Activated CD4-positive, alpha-beta T cell treated with anti-CD3 and anti-CD28 coated beads, Interleukin-2, Interleukin-4, amounts not matched to agents 100 ng/mL and 50 ng/mL, durations not matched to agents 16 hours and 8 hours (primary cell): Measurements from ENCODE around the gene KCND2.
"Not testable (repeated sequence)": the region's sequence is repeated elsewhere in the genome, so short reads cannot be mapped to it uniquely, and the experiment has no call there.

ENCODE experiments used
- DNase-seq: peaks from one replicate; pipeline ENCODE4 v3.0.0-alpha.2; 2020; ENCODE audit warnings: low spot score

Gene KCND2

DNA sequence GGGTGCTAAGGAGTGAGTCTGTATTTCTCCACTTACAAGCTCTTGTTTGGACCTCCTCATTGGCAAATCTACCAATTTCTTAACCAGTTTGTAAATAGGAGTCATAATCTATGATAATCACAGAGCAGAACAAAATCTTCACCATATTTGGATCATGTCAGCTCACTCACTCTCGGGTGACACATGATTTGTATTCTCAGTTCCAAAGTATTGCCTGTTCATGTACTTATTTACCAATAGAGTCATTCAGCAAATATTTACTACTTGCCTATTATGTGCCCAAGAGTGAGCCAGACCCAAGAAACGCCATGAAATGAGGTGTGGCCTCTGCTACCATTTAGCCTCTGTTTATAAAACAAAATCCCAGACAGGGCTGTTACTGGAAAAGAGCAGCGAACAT lies 470.2 kb downstream of the KCND2 start:
- DNase-seq = no peak

DNA sequence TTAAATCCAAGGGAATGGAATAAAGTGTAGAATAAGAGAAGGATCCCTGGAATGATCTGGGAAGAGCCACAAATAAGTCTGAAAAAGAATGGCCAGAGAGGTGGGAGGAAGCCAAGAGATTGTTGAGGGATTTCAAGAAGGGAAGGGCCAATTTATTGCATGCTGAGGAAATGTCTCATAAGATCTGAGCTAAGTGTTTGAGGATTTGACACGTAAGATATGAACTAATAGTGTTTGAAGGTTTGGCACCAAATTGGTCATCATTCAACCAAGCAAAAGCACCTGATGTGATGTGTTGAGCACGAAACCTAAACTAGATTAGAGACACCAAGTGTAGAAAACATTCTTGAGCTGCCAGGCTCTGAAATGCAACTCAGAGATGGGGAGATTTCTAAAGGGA lies 487.1 kb downstream of the KCND2 start:
- DNase-seq = peak; percentile 47

DNA sequence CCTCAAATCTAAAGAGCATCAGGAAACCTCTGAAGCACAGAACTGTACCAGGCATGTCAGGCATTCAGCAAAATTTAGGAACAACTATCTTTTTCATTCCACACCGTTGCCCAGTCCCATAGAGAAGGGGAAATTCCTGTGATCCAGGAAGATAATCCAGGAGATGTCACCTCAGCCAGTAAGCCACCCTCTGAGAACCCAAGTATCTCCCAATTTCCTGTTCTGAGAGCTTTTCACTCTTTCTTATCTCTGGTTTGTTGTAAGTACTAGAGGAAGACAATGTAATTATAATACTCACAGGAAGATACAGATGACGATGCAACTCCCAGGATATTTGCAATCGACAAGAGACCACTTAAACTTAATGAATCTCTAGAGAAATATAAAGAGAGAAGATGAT lies 487.9 kb downstream of the KCND2 start:
- no peak for DNase-seq

DNA sequence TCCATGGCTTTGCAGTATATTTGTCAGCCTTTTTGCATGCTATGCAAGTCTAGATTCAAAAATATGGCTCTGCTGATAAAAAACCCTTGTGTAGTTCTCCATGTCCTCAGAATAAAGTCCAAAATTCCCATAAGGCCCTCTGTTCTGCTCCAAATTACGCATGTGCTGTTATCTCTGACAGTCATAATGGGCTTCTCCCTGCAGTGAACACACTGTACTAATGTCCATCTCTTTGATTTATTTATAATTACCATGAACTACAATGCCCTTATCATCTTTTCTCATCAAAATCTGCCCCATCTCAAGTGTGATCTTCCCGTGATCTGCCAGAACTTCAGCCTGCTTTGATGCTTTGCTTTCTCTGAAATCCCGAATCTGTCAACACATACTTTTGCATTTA lies 497.2 kb downstream of the KCND2 start:
- no peak for DNase-seq

DNA sequence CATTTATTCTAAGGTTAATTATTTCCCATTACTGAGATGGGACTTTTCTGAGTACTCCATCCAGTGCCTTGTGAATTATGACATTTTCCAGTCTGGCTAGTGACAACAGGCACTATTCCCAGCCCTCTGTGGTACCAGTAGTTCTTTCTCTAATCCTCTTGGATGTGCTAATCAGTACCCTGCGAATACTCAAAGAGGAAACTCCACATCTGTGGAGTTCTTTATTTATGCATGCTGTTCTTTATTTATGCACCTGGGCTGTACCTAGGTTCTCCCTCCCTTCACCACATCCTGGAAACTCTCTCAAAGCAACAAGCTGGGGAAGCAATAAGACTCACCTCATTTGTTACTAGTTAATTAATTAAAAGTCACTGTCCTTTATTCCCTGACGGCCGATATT lies 501.5 kb downstream of the KCND2 start:
- no peak for DNase-seq

DNA sequence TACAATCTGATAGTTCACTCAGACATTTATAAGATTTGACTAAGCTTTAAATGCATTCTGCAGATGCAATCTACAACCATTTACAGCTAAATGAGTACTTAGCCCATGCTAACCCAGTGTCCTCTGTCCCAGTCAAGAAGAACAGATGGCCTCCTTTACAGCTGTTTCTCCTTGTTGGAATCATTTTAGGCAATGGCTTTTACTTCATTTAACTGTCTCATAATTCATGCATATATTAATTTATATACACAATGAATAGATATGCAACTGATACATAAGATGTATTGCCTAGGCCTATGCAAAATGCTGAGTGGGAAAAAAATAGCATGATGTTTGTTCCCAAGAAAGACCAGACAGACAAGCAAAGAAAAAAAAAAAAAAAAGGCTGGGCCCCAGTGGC lies 502.8 kb downstream of the KCND2 start:
- no peak for DNase-seq

DNA sequence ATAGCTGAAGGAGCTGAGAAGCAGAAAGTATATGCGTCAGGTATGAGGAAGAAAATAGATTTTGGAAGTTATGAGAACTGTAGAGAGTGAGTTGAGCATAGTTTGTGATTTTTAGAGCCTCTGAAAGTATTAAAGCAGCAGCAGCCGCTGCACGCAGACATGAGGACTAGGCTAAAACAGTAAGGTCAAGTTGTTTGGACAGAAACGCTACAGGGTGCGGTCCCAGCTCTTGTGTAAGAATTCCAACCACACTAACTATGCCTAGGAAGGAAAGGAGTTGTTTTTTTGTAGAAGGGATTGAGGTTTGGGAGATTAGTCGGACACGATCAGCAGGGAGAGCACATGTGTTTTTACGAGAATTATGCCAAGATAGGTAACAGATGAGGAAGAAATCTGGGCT lies 506.1 kb downstream of the KCND2 start:
- DNase-seq = not testable (repeated sequence)

DNA sequence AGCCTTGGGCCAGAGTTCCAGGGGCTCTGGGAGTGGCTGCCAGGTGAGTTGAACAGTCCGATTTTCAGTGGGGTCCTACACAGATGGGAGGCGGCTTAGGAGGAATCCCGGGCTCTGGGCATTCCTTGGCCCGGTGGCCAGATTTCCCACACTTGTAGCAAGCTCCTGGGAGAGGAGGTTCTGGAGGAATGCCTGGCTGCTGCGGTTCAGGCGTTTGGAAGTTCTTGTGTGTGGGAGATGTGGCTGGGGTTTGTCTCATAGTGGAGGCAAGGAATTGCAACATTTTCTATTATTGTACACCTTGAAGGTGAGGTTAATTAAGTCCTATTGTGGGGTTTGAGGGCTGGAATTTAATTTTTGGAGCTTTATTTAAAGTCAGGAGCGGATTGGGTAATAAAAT lies 507.5 kb downstream of the KCND2 start:
- DNase-seq = not testable (repeated sequence)

DNA sequence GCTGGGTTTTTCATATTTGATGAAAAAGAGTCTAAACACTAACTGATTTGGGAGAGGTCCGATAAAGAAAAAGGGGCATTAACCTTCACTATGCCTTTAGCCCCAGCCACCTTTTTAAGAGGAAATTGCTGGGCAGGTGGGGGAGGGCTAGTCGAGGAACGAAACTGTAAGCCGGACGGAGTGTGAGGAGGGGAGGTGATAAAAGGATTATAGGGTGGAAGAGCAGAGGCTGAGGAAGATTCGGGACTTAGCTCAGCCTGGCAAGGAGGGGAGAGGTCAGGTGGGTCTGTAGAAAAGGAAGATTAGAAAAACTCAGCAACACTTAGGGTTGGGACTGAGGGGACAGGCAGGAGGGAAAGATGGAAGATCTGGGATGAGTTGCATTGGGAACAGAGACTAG lies 508.0 kb downstream of the KCND2 start:
- no peak for DNase-seq

DNA sequence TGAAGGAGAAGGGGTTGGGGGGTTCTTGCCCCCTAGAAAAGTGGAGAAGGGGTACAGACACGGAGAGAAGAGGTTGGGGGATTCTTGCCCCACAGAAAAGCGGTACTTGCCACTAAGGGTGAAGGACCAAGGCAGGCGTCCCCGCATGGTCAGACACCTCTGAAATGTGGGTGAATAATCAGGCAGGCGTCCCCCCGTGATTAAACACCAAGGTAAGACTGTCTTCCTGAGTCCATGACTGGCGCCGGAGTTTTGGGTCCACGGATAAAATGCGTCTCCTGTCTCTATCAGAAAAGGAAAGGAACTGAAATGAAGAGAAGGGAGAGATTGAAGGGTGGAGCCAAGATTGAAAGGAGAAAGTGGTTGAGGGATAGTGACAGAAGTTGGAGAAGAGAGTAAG lies 508.9 kb downstream of the KCND2 start:
- DNase-seq = not testable (repeated sequence)

DNA sequence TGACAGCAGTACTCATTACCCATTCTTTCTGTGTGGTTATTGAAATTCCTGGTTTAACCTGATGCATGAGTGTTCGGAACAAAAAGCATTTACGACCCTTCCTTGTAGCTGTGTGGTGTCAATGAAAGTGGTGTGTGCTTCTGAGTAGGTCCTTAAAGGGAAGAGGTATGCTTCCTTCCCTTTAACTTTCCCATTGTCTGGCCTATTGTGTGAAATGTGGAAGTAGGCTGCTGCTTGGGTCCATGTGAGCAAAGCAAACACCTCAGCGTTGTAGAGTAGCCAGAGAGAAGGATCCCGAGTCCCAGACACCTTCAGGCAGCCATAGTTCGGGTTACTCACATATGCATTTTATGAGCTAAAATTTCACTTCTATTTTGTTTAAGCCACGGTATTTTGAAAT lies 510.3 kb downstream of the KCND2 start:
- DNase-seq = no peak

DNA sequence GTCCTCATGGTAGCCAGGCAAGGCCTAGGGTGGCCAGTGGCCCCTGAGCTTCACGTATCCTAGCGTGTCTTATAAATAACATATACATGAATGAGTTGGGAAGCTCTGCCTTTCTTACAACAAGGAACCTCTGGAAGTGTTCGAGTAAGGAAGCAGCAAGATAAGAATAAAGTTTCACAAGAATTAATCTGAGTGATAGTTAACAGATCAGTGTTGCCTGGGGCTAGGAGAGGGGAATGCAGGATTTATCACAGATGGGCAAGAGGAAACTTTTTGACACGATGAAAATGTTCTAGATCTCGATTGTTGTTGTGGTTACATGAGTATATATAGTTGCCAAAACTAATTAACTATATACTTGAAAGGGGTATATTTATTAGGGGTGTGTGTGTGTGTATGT lies 510.7 kb downstream of the KCND2 start:
- no peak for DNase-seq

DNA sequence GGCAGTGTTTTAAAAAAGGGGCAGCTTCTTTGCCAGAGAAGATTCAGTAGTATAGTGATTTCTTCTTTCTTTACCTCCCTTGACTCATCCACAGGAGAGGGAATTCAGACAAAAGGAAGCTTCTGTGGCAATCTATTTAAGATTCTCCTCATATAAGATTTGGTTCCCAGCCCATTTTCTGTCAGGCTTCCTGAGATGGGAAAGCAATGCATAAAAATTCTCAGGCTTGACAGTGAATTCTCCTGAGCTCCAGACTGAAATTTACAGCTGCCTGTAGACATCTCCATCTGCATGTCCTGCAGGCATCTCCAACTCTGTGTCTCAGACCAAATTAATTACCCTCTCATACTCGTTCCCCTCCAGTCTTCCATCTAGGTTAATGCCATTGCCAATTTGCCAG lies 512.1 kb downstream of the KCND2 start:
- no peak for DNase-seq

DNA sequence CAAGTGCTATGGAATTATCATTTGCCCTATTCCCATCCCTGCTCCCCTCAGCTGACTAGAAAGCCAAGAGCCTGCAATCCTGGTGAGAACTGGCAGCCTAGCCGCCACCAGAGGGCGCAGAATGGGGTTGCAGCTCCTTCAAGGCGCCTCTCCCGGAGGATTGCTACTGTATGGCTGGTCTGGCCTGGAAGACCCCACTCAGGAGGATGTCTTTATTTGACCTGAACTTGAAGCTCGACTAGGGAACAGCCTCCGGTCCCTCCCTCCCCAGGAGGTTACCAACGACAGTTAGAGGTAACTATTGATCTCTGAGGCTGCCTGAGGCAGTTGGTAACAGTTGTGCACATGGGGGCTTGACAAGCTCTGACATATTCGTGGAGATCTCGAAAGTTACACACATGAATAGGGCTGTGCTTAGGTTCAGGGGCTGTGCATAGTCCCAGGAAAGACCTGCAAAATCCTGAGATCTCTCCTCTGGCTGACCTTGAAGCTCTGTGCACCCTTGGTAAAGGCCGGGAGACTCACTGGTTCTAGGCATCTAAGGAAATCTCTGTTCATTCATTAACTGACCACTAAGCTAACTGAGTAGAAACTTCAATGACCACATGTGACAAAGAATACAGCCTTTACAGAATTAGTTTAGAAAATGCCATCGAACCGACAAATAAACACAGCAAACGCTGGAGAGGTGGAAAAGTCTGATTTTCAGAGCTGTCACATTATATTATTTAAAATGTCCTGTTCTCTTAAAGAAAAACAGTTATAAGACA lies 519.3 kb downstream of the KCND2 start:
- DNase-seq = peak; percentile 54

DNA sequence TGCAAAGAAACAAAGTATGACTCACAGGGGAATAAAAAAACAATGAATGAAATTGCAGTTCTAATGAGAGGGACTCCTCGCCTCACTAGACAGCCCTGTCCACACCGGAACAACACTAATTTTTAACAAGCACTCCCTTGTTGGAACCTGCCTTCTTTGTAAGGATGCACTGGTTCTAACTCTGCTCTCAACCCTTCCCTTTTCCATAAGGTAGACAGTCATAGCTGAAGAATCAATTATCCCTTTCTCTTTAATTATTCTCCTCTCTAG lies 519.8 kb downstream of the KCND2 start:
- DNase-seq = no peak

DNA sequence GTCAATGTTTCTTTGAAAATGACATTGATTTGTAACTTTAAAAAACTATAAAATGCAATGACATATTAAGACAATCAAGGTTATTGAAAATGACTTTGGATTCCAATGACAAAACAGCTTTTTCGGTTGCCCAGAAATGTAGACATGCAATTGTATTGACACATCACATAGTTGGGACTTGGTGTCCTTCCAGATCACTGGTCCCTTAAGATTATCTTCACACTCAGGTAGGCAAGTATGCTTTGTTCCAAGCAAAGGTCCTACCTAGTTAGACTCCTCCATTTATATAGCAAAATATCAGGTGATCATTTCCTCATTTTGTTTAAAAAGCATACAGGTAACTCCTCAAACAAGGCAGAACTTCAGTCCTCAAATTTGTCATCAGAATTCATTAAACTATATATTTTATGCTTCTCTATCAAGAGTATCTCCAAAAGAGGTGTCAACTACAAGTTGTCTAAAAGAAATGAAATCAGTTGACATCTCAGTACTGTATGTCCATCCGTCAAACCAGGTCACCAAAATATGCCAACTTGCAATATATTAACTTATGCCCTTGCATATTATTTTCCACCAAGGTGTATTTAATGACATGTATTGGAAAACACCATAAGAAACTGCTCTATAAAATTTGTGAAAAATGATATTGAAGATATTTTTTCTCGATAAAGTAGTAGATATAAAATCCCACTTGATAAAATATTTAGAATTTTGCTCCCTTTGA lies 520.4 kb downstream of the KCND2 start:
- no peak for DNase-seq

DNA sequence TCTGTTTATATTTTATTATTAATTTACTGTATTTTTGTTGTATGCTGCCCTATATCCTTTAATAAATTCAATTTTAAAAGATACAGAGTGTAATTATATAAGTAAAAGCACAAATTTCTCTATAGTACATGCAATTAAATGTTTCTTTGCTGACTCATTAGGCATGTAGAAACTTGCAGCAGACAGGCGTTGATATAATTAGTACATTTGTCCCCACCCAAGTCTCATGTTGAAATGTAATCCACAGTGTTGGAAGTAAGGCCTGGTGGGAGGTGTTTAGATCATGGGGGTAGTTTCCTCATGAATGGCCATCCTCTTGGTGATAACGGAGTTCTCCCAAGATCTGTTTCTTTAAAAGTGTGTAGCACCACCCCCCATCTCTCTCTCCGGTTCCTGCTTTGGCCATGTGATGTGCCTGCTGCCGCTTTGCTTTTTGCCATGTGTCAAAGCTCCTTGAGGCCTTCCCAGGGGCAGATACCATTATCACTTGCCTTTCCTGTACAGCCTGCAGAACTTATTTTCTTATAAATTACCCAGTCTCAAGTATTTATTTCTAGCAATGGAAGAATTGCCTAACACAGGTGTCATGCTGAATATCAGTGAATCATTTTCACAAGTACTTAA lies 521.2 kb downstream of the KCND2 start:
- no peak for DNase-seq

DNA sequence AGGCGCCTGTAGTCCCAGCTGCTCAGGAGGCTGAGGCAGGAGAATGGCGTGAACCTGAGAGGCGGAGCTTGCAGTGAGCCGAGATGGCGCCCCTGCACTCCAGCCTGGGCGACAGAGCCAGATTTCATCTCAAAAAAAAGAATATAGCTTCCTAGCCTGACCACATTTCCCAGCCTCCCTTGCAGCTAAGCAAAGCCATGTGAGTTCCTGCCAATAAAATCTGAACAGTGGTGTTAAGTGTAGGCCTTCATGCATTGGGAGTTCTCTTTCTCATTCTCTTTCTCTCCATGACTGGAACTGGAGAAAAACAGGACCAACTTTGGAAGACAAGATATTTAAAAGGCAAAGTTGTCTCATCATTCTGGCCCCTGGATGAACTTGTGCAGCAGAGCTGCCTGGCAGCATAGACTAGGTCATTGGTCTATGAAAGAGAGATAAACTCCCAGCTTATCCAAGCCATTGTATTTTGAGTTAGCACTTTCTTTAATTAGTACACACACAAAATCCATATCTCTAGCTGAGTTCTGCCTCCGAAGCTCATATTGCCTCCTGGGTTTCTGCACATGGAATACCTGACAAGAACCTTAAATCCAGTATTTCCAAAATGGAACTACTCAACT lies 524.2 kb downstream of the KCND2 start:
- no peak for DNase-seq

DNA sequence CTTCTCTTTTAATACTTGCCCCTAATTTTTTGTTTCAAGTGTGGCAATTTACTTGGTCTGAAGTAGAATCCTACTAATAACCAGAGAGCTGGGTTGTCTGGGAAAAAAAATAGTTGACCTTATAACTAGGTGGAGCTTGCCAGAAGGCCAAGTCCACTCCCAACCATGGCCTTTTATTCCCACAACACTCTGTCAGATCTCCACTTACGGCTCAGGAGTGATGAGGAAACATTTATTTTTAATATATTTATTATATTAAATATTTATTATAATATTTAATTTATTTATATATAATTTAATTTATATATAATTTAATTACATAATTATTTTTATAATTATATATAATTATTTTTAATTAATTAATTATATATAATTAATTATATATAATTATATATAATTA lies 526.2 kb downstream of the KCND2 start:
- DNase-seq = no peak
